Activated T-cell treated with anti-CD3 and anti-CD28 coated beads, Interleukin-2, amount 50 U/mL, for 1 hour (primary cell): ENCODE measurements around the gene PRR33.

Experiments
- DNase-seq: peaks from one replicate; pipeline ENCODE4 v3.0.0-alpha.2; 2020

PRR33 gene

DNA sequence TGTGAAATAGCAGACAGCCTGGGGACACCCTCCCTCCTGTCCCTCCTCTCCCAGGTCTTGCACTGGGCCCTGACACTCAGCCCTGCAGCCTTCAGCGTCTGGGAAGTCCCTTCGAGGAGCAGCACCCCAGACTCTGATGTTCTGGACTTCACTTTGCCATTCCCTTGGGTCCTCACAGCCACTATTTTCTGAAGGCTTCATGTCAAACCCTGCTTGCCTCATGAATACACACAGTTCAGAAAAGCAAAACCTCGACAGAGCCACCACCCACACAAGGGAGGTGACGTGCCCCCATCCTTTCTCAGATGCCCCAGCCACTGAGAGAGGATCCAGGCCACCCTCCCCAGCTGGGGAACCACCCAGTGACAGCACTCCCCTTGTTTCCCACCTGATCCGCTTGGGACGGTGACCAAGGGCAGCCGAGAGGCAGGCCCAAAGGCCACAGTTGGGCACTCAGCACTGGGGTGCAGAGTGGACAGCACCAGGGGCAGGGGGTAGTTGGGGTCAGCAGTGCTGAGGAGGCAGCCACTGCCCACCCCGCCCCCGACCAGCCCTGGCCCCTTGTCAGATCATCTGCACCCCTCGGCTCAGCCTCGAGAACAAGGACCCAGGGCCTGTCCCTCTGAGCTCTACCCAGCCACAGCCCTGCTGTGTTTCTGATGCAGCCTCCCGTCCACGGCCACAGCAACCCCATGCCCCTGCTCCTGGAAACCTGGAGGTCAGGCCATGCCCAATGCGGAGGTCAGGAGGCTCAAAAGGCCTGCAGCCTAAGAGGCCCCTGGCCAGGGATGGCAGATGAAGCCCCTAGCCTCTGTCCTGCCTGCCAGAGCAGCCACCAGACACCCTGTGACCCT lies 24.7 kb upstream of the PRR33 start:
- DNase-seq: no peak

DNA sequence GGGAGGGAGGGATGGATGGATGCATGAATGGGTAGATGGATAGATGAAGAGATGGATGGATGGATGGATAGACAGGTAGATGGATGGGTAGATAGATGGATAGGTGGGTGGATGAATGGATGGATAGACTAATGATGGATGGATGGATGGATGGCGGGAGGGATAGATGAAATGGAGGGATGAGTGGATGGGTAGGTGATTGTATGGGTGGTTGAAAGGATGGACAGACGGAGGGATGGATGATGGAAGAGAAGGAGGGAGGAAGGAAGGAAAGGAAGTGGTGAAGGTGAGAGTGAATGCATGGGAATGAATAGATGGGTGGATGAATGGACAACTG lies 24.1 kb upstream of the PRR33 start:
- DNase-seq: no peak

DNA sequence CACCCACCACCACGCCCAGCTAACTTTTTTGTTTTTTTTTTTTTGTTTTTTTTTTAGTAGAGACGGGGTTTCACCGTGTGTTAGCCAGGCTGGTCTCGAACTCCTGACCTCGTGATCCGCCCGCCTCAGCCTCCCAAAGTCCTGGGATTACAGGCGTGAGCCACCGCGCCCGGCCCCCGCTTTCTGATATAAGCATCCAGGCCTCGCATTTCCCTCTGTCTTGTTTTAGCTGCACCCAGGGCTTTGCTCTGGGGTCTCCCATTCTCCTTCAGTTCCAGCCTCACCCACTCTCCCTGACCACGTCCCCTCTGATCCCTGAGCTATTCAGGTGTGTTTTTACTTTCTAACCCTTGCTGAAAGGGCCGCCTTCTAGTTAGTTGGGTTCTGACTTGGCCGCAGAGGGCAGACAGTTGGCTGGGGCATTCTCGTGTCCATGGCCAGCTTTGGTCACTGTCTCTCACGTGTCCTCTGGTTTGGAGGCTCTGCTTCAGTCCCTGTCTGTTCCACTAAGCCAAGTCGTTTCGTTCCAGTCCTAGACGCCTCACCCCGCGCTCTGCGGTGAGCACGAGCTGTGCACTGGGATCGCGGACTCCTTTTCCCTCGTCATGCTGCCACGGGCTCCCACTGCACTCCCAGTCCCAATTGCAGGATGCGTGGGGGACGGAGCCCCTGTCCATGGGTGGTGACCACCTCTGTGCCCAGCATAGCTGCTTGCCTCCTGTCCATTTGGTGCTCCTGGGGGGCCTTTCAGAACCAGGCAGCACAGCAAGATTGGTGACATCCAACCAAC lies 21.8 kb upstream of the PRR33 start:
- DNase-seq: no peak

DNA sequence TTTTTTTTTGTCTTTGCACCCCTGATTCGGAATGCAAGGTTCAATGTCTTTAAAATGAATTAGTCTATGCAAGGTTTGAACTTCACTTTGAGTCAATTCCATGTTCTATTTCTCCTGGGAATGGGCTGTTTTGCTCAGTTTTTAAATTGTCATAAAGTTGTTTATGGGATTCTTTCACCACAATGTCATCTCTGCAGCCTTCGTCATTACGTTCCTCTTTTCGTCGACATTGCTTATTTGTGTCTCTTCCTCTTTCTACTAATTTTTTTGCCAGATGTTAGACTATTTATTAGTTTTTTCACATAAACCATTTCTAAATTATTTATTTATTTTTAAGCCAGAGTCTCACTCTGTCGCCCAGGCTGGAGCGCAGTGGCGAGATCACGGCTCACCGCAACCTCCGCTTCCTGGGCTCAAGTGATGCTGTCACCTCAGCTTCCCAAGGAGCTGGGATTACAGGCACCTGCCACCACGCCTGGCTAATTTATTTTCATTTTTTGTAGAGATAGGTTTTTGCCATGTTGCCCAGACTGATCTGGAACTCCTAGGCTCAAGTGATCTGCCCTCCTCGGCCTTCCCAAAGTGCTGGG lies 20.7 kb upstream of the PRR33 start:
- no peak for DNase-seq

DNA sequence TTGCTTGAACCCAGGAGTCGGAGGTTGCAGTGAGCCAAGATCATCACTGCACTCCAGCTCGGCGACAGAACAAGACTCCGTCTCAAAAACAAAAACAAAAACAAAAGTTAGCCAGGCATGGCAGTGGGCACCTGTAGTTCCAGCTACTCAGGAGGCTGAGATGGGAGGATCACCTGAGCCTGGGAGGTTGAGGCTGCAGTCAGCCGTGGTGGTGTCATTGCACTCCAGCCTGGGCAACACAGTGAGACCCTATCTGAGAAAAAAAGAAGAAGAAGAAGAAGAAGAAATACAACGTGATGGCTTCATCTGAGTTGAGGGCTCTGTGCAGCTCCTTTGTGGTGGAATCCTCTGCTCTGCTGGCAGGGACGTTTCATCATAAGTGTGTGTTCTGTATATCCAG lies 17.8 kb upstream of the PRR33 start:
- DNase-seq: no peak

DNA sequence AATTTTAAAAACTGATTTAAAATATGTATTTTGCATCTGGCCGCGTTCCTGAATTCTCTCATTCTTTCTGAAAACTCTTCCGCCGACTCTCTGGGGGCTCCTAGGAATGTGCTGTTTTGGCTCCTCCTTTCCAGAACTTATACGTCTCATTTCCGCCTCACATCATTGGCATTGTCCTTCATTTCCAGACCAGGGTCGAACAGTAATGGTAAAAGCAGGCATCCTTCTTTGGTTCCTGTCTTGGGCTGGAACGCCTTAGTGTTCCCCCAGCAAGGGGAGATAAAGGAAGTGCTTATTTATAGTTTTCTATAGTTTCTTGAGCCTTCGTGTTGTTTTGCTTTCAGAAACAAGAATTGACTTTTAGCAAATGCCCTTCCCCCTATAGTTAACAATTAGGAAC lies 16.9 kb upstream of the PRR33 start:
- no peak for DNase-seq

DNA sequence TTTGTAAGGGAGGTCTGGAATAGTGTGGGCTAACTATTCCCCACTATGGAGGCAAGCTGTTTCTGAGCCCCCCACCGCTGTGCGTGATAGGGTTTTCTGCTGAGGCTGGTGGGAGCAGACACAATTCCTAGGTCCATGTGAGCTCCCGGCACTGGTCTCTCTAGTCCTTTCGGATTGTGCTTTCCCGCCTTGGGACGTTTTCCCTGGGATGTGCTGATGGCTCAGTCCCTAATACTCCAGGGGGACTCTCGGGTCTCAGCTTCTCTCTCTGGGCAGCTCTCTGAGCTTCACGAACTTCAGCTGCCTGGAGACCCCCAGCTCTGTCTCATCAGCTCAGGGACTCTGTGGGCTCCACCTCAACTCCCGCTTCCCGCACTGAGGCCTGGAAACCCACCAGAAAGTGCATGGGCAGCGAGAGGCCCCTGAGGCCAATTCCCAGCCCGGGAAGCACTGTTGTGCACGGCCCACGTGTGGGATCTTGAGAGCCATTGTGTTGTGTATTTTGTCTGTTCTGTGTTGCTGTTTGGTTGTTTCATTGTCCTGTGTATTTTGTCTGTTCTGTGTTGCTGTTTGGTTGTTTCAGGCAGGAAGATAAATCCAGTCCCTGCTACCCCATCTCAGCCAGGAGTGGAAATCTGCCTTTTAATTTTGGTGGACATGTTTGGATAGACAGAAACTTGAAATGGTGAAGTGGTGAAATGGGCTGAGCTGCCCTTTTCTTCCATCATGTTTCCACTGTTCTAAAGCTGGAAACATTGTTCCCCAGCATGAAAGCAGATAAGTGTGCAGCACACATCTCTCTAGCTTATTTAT lies 15.1 kb upstream of the PRR33 start:
- no peak for DNase-seq

DNA sequence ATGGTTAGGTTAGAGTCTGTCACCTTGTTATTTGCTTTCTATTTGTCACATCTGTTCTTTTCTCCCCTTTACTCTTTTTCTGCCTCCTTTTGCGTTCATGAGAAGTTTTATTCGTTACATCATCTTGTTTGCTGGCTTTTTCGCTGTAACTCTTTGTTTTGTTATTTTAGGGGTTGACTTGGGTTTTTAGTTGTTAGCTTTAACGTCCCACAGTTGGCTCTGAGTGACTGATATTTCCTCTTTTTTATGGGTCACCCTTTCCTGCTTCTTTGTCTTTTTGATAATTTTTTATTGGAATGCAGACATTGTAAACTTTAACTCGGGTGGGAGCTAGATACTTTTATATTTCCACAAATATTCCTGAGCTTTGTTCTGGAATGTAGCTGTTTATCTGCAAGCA lies 14.5 kb upstream of the PRR33 start:
- no peak for DNase-seq

DNA sequence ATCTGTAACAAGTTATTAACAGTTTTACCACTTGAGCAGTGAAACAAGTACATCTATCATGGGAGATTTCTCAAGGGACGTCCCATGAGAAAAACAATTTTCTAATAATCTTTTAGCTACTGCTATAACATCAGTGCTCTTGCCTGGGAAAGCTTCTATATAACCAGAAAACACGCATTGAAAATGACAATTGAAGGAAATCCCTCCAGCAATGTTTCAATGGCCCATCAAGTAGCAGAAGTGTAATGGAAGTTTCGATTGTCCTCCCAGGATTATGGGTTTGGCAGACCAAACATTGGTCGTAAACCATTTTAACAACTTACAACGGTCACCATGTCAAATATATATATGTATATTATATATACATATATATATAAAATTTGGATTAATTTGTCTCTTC lies 8.0 kb upstream of the PRR33 start:
- DNase-seq: no peak

DNA sequence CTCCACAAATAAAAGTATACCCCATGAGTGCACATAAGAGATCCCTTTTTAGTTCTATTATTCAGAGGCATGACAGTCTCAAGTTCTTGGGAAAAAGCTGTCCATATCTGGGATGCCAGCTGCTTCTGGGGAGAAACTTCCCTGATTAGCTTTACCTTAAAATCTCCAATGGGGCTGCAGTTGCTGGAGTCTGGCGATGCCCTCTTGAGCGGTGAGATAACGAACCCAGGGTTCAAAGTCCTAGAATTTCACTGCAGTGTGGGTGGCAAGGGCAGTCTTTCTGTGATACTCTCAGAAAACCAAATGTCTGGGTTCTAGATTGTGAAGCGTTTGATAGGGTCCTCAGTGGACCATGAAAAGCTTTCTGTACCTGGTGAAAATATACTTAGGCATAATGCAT lies 7.4 kb upstream of the PRR33 start:
- no peak for DNase-seq

DNA sequence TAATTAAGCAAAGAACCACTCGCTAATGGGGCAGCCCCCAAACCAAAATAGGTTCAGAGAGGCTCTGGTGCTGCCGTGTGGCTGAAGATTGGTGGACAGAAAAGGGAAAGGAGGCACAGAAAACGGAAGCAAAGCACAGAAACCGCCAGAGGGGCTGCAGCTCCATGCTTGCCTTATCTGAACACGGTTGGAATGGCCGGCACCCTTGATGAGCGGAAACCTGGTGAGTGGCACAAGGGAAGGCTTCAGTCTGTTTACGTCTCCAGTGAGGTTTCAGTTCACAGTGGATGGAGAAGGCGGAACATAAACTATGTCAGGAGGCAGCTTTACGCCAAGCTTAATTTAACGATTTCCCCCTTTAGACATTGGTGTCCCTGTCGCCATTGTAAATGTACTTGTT lies 5.2 kb upstream of the PRR33 start:
- DNase-seq: no peak

DNA sequence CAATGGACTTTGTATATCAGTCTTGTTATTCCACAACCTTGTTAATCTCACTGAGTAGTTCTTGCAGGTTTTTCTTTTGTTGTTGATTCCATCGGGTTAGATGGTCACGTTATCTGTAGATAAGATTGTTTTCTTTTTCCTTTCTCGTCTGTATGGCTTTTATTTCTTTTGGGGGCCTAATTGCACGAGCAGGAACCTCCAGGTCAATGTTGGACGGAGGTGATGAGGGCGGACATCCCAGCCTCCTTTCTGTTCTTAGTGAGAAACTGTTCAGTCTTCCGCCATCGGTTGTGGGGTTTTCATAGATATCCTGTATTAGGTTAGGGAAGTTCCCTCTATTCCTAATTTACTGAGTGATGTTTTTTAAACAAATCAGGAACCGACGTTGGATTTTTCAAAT lies 4.8 kb upstream of the PRR33 start:
- no peak for DNase-seq

DNA sequence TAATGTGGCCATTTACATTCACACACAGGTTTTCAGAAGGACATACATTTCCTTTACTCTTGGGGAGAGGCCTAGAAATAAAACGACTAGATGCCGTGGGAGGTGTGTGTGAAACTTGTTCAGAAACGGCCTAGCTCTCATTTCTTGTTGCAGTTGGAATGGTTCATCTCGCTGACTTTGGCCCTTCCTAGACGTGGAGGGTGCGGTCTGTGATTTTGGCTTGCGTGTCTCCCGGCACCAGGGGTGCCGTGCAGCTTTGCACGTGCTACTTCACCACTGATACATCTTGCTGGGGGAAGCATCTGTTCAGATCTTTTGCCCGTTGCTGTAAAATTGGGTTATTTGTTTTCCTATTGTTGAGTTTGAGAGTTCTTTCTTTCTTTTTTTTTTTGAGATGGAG lies 3.1 kb upstream of the PRR33 start:
- no peak for DNase-seq

DNA sequence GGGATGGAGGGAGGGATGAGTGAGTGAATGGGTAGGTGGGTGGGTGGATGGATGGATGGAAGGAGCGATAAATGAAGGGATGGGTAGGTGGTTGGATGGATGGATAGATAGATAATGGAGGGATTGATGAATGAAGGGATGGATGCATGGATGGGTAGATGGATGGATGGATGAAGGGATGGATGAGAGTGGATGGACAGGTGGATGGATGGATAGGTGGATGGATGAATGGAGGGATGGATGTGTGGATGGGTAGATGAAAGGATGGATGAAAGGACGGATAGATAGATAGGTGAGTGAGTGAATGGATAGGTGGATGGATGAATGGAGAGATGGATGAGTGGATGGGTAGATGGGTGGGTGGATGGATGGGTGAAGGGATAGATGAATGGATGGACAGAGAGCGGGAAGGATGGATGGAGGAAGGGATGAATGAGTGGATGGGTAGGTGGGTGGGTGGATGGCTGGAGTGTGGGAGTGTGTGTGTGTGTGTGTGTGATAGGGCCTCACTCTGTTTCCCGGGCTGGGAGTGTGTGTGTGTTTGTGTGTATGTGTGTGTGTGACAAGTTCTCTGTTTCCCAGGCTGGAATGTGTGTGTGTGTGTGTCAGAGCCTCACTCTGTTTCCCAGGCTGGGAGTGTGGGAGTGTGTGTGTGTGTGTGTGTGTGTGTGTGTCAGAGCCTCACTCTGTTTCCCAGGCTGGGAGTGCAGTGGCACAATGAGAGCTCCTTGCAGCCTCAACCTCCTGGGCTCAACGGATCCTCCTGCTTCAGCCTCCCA lies 2.1 kb upstream of the PRR33 start:
- no peak for DNase-seq

DNA sequence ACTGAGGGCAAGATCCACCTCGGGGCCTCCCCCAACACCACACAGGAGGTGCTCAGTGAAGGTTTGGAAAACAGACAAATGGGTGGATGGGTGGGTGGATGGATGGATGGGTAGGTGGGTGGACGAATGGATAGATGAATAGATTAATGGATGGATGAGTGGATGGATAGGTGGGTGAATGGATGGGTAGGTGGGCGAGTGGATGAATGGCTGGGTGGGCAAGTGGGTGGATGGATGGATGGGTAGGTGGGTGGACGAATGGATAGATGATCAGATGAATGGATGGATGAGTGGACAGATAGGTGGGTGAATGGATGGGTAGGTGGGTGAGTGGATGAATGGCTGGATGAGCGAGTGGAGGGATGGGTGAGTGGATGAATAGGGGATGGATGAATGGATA lies 863 bp upstream of the PRR33 start:
- no peak for DNase-seq

DNA sequence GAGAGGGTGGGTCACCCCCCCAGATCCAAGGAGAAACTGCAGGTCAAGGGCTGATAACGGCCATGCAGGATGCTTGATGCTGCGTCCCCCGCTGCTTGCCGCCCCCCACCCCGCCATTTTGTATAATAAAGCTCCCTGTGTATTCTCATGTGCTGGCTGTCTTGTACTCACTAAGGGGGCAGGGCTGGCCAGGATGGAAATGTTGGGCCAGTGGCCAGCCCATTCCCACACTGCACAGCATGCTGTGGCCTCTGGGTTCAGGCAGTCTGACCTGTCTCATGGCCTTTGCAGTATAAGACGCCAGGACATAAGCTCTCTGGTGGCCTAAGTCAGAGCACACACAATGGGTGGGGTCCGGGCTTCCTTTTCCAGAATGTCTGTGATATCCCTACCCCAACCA lies 421 bp upstream of the PRR33 start:
- DNase-seq: no peak

DNA sequence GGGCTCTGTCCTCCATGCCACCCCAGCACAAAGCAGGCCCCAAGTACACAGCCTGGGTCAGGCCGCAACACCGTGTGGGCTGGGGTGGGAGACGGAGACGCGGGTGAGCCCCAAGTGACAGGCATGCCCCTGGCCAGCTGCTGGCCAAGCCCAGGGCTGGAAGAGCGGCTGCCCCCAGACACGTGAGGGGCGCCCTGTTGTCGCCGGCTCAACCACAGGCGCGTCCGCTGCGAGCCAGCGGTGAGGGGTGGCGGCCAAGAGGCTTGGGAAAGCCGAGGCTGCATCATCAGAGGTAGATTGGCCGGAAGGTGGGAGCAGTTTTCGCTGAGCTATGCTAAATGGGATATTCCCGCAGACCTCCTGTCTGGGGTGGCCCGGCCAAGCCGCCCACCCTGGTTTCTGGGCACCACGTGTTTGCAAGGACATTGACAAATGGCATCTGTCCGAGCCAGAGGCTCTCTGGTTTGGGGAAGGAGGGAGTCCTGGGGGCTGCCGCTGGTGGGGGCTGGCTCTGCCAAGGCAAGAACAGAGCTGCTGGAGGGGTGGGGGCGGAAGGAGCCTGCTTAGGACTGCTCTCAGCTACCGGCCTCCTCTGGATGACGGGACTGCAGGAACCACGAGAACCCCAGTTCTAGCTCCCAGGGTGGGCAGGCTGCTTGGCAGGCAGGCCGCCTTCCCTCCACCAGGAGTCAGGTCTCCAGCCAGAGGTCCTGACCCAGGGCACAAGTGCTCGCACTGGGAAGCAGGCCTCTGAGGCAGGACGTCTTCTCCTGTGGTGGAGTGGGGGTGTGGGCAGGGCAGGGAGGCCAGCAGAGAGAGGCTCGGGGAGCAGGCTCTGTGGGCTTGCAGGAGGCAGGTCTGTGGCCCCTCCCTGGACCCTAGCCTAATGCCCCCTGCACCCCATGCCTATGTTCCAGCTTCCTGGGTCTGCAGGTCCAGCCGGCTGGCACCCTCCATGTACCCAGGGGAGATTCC lies 552 bp downstream of the PRR33 start:
- DNase-seq: peak; percentile 27

DNA sequence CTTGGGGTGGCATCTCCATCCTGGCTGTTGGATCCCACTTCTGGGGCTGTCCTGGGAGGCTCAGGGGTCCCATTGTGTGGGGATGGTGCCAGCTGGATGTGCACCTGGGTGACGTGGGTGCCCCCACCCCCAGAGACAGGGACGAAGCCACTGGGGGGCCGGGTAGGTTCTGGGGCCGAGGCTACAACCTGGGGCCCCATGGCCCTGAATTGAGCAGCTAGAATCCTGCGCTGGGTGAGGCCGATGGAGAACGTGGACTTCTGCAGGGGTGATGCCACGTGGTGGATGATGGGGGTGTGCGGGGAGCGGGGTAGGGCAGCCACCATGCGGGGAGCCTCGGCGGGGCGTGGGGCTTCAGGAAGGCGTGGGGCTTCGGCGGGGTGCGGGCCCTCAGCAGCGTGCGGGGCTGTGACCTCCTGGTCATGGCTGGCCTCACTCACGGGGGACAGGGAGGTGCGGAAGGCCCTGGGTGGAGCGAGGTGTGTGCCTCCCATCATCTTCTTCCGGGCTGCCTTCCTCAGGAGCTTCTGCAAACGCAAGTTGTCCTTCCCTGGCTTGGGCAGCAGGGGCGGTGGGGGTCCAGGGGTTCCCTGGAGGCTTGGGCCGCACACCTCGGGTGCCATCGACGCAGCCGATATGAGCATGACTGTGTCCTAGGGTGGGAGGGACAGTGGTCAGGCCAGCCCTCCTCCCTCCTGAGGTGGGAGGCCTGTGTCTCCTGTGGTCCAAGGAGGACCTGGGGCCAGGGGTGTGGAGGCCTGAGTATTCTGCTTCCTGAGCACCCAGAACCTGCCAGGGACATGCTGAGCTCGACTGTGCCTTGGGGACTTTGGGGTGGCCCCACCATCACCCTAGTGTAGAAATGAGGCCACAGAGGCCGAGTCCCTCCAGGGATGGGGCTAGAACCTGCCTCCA lies 1.5 kb downstream of the PRR33 start:
- peak; percentile 24 for DNase-seq

DNA sequence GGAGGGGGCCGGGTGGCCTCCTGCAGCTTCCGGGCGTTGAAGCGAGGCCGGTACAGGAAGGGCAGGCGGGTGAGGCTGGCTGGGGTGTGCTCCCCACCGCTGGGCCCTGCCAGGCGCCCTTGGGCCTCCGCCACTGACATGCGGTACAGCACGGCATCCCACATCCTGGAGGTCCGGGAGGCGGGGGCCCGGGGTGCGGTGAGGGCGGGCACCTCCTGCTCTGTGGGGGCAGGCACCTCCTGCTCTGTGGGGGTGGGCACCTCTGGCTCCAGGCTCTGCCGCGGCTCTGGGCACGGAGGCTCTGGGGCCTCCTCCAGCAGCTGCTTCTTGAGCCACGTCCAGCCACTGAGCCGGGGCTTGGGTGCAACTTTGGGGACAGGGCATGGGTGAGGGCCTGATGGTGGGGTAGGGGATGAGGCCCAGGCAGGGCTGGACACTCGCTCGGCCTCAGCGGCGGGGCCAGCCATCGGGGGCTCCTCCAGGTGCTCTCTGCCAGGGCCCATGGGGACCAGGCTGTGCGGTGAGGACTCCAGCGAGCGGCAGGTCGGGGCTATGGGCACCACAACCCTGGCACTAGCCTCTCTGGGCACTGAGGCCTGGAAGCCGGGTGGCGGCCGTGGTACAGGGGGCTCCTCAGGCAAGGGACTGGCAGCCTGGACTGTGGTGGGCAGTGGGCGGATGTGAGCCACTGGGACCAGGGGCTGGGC lies 2.3 kb downstream of the PRR33 start:
- DNase-seq: peak; percentile 71
